ENCODE data around the gene LRRIQ1. TPM values are rescaled to one million over a fixed set of nuclear protein-coding genes. Genes with fewer than 3 reads are reported as not detected.

Gene LRRIQ1
- total and polyA plus RNA-seq, 2 experiments from 2014 or later = 1.4 to 4.0 TPM

DNA sequence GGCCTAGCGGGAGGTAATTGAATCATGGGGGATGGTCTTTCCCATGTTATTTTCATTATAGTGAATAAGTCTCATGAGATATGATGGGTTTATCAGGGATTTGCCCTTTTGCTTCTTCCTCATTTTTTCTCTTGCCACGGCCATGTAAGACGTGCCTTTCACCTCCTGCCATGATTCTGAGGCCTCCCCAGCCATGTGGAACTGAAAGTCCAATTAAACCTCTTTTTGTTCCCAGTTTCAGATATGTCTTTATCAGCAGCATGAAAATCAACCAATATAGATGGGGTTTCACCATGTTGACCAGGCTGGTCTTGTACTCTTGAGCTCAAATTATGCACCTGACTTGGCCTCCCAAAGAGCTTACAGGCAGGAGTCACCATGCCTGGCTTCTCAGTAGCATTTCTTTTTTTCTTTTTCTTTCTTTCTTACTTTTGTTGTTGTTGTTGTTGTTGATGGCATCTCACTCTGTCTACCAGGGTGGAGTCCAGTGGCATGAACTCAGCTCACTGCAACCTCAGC lies 33.3 kb upstream of the LRRIQ1 start:
- Histone ChIP-seq H3K36me3 (ENCODE audit: insufficient read depth) (no peaks in the 10 kb centered on the region), H3K79me2 (replicated peaks; ENCODE audit: insufficient read depth) (no peaks in the 10 kb centered on the region), H3K4me2 (no peak overlapping the region), H3K4me1 (ENCODE audit: insufficient read depth) (peaks cover 23% of the 10 kb centered on the region), H3K4me3 (no peak overlapping the region), H3K9me2 (ENCODE audit: insufficient read depth) (peaks cover 7% of the 10 kb centered on the region), H4K20me1 (replicated peaks; ENCODE audit: insufficient read depth) (no peaks in the 10 kb centered on the region), H3F3A (replicated peaks; ENCODE audit: low read depth) (no peaks in the 10 kb centered on the region), H3K27me3 (ENCODE audit: insufficient read depth) (no peaks in the 10 kb centered on the region), H3K27ac (ENCODE audit: low read depth) (no peak overlapping the region), H2AFZ (no peak overlapping the region)
- no peak for ATAC-seq
- no peak for DNase-seq (ENCODE audit: low spot score)
- H3K9me3 Mint-ChIP-seq = peaks cover 8% of the 10 kb centered on the region; the same call in 2 of the 3 replicates
- peaks cover 4% of the 10 kb centered on the region for H3K27me3 Mint-ChIP-seq (ENCODE audit: insufficient read depth, low read depth, poor library complexity)
- H3K27ac Mint-ChIP-seq = no peak overlapping the region
- H3K4me1 Mint-ChIP-seq = peaks cover 31% of the 10 kb centered on the region
- no peak overlapping the region for H3K4me3 Mint-ChIP-seq
- peaks cover 23% of the 10 kb centered on the region; the same call in 2 of the 3 replicates for H3K36me3 Mint-ChIP-seq (ENCODE audit: low read depth)
- TF ChIP-seq, protein P1, sequence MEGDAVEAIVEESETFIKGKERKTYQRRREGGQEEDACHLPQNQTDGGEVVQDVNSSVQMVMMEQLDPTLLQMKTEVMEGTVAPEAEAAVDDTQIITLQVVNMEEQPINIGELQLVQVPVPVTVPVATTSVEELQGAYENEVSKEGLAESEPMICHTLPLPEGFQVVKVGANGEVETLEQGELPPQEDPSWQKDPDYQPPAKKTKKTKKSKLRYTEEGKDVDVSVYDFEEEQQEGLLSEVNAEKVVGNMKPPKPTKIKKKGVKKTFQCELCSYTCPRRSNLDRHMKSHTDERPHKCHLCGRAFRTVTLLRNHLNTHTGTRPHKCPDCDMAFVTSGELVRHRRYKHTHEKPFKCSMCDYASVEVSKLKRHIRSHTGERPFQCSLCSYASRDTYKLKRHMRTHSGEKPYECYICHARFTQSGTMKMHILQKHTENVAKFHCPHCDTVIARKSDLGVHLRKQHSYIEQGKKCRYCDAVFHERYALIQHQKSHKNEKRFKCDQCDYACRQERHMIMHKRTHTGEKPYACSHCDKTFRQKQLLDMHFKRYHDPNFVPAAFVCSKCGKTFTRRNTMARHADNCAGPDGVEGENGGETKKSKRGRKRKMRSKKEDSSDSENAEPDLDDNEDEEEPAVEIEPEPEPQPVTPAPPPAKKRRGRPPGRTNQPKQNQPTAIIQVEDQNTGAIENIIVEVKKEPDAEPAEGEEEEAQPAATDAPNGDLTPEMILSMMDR (conservative IDR thresholded peaks at IDR 0.05; ENCODE audit: low read depth in 2 of 2) = no peak
- no peak for TF ChIP-seq POLR2AphosphoS5 (IDR thresholded peaks at IDR 0.05; ENCODE audit: low read depth)
- TF ChIP-seq, protein P2, sequence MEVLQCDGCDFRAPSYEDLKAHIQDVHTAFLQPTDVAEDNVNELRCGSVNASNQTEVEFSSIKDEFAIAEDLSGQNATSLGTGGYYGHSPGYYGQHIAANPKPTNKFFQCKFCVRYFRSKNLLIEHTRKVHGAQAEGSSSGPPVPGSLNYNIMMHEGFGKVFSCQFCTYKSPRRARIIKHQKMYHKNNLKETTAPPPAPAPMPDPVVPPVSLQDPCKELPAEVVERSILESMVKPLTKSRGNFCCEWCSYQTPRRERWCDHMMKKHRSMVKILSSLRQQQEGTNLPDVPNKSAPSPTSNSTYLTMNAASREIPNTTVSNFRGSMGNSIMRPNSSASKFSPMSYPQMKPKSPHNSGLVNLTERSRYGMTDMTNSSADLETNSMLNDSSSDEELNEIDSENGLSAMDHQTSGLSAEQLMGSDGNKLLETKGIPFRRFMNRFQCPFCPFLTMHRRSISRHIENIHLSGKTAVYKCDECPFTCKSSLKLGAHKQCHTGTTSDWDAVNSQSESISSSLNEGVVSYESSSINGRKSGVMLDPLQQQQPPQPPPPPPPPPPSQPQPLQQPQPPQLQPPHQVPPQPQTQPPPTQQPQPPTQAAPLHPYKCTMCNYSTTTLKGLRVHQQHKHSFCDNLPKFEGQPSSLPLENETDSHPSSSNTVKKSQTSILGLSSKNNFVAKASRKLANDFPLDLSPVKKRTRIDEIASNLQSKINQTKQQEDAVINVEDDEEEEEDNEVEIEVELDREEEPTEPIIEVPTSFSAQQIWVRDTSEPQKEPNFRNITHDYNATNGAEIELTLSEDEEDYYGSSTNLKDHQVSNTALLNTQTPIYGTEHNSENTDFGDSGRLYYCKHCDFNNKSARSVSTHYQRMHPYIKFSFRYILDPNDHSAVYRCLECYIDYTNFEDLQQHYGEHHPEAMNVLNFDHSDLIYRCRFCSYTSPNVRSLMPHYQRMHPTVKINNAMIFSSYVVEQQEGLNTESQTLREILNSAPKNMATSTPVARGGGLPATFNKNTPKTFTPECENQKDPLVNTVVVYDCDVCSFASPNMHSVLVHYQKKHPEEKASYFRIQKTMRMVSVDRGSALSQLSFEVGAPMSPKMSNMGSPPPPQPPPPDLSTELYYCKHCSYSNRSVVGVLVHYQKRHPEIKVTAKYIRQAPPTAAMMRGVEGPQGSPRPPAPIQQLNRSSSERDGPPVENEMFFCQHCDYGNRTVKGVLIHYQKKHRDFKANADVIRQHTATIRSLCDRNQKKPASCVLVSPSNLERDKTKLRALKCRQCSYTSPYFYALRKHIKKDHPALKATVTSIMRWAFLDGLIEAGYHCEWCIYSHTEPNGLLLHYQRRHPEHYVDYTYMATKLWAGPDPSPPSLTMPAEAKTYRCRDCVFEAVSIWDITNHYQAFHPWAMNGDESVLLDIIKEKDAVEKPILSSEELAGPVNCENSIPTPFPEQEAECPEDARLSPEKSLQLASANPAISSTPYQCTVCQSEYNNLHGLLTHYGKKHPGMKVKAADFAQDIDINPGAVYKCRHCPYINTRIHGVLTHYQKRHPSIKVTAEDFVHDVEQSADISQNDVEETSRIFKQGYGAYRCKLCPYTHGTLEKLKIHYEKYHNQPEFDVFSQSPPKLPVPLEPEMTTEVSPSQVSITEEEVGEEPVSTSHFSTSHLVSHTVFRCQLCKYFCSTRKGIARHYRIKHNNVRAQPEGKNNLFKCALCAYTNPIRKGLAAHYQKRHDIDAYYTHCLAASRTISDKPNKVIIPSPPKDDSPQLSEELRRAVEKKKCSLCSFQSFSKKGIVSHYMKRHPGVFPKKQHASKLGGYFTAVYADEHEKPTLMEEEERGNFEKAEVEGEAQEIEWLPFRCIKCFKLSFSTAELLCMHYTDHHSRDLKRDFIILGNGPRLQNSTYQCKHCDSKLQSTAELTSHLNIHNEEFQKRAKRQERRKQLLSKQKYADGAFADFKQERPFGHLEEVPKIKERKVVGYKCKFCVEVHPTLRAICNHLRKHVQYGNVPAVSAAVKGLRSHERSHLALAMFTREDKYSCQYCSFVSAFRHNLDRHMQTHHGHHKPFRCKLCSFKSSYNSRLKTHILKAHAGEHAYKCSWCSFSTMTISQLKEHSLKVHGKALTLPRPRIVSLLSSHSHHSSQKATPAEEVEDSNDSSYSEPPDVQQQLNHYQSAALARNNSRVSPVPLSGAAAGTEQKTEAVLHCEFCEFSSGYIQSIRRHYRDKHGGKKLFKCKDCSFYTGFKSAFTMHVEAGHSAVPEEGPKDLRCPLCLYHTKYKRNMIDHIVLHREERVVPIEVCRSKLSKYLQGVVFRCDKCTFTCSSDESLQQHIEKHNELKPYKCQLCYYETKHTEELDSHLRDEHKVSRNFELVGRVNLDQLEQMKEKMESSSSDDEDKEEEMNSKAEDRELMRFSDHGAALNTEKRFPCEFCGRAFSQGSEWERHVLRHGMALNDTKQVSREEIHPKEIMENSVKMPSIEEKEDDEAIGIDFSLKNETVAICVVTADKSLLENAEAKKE (CRISPR knock-in tag; IDR thresholded peaks at IDR 0.05) = no peak
- no peak for TF ChIP-seq CREB1 (CRISPR knock-in tag; IDR thresholded peaks at IDR 0.05; ENCODE audit: low read depth)
- TF ChIP-seq STAT1 (IDR thresholded peaks at IDR 0.05; ENCODE audit: unreplicated experiment) = no peak
- TF ChIP-seq EZH2 (IDR thresholded peaks at IDR 0.05; ENCODE audit: low read depth, unreplicated experiment) = no peak
- no peak for TF ChIP-seq NANOG (IDR thresholded peaks at IDR 0.05; ENCODE audit: borderline replicate concordance)
- no peak for TF ChIP-seq ZNF331 (CRISPR knock-in tag; IDR thresholded peaks at IDR 0.05; ENCODE audit: low read depth)

All from GM23338 (cell line).